ENCODE data around the gene RNF224.

- TF ChIP-seq FOXM1 (IDR thresholded peaks at IDR 0.05; ENCODE audit: low read depth, low read length) (no peak), EZH2 (IDR thresholded peaks at IDR 0.05; ENCODE audit: borderline replicate concordance, control insufficient read depth, low read depth, low read length) (no peak), CREB1 (IDR thresholded peaks at IDR 0.05; ENCODE audit: low read depth) (no peak), GATAD2B (conservative IDR thresholded peaks at IDR 0.05; ENCODE audit: low read depth) (peak; percentile 93), CHD4 (IDR thresholded peaks at IDR 0.05) (no peak)
Observed at GRCh38 chr9:137254624-137255447, 27.5 kb downstream of the RNF224 start, which contains the start of gene NELFB.

Data from GM12878 (cell line).